Breast epithelium (tissue), 4 donors: ENCODE measurements around the gene CUBN. TPM values are rescaled to one million over a fixed set of nuclear protein-coding genes. Genes with fewer than 3 reads are reported as not detected.
"Not testable (repeated sequence)": the region's sequence is repeated elsewhere in the genome, so short reads cannot be mapped to it uniquely, and the experiment has no call there.

ENCODE experiments used
- DNase-seq, 2 donors: peaks; one replicate each; pipeline ENCODE4 v3.0.0-alpha.2; 2019; ENCODE audit warnings: low spot score in 2 of 2
- H3K27ac ChIP-seq, 2 donors: fragments of 200-600 bp; sonication (generic) in 1 of 2; one replicate each; pipeline ENCODE4 v1.5.1; 2016 to 2019; ENCODE audit warnings: mild to moderate bottlenecking in 1 of 2
- H3K27me3 ChIP-seq, 2 donors: fragments of 200-600 bp; sonication (generic) in 1 of 2; one replicate each; pipeline versions ENCODE4 v1.5.1 to v1.6.0; 2017 to 2019; ENCODE audit warnings: control low read depth in 1 of 2, mild to moderate bottlenecking in 1 of 2
- H3K36me3 ChIP-seq: fragments of 200-600 bp; one replicate; pipeline ENCODE4 v1.5.1; 2019
- H3K4me1 ChIP-seq, 2 donors: fragments of 200-600 bp; sonication (generic); one replicate each; pipeline ENCODE4 v1.5.1; 2016 to 2019; ENCODE audit warnings: control low read depth in 1 of 2
- H3K4me3 ChIP-seq, 3 donors: fragments of 200-600 bp; sonication (generic); 1 replicate in 2 of 3; 2 replicates in 1 of 3; pipeline ENCODE4 v1.5.1; 2016 to 2019; ENCODE audit warnings: mild to moderate bottlenecking in 3 of 3, moderate library complexity in 2 of 3
- H3K9me3 ChIP-seq, 2 donors: fragments of 200-600 bp; sonication (generic) in 1 of 2; one replicate each; pipeline ENCODE4 v1.5.1; 2016 to 2019; ENCODE audit warnings: control low read depth in 1 of 2
- CTCF ChIP-seq, 3 donors: fragments of 450-650 bp; IDR thresholded peaks; one replicate each; pipeline ENCODE4 v1.5.1; 2016 to 2017; ENCODE audit warnings: antibody characterized with exemption in 3 of 3, mild to moderate bottlenecking in 3 of 3, moderate library complexity in 3 of 3
- POLR2A ChIP-seq: fragments of 450-650 bp; IDR thresholded peaks from one replicate; pipeline ENCODE4 v1.6.1; 2016; ENCODE audit warnings: antibody characterized with exemption, mild to moderate bottlenecking, moderate library complexity
- POLR2AphosphoS5 ChIP-seq, 3 donors: sonication (generic); formaldehyde crosslinking; IDR thresholded peaks; one replicate each; pipeline ENCODE4 v1.6.1; 2017; ENCODE audit warnings: antibody characterized with exemption in 3 of 3
- intact Hi-C: fragments of 100-400 bp; cut with DNase I; formaldehyde crosslinking; loops from one replicate; pipeline ENCODE4 v1.15.1; 2023; ENCODE audit warnings: low total_unique reads
- total RNA-seq, 3 donors: library from RNA; depleted of rRNA; stranded (reverse); fragments of >200 nt; gene quantifications; one replicate each; pipeline ENCODE4 v1.1.0, GENCODE V29; 2016

The CUBN gene
- total RNA-seq, 3 donors from 2014 or later, result 1.6 to 5.7 (median 5.0) TPM

GRCh38 chr10:17022466-17022825, 107.2 kb downstream of the CUBN start:
- no peak overlapping the region for H3K4me3 ChIP-seq
- H3K9me3 ChIP-seq, result no peaks in the 10 kb centered on the region
- H3K27me3 ChIP-seq, result no peaks in the 10 kb centered on the region
- no peaks in the 10 kb centered on the region for H3K36me3 ChIP-seq
- no peaks in the 10 kb centered on the region for H3K4me1 ChIP-seq
- TF ChIP-seq POLR2A, result no peak
- TF ChIP-seq CTCF (IDR thresholded peaks at IDR 0.05), result no peak
- TF ChIP-seq POLR2AphosphoS5 (IDR thresholded peaks at IDR 0.05), result no peak
- intact Hi-C loops, result no loop called here
- peak overlapping the region in 1 of 2 donors; percentile 59 for H3K27ac ChIP-seq
- DNase-seq, result no peak

GRCh38 chr10:17021656-17022465, 107.8 kb downstream of the CUBN start:
- intact Hi-C loops, result no loop called here
- TF ChIP-seq CTCF (IDR thresholded peaks at IDR 0.05) (no peak), POLR2AphosphoS5 (IDR thresholded peaks at IDR 0.05) (no peak), POLR2A (no peak)
- DNase-seq, result no peak
- Histone ChIP-seq H3K36me3 (no peaks in the 10 kb centered on the region), H3K27ac (no peak overlapping the region), H3K27me3 (no peaks in the 10 kb centered on the region), H3K4me1 (no peaks in the 10 kb centered on the region), H3K9me3 (no peaks in the 10 kb centered on the region), H3K4me3 (no peak overlapping the region)

GRCh38 chr10:17019696-17020095, 109.9 kb downstream of the CUBN start:
- Histone ChIP-seq H3K27me3 (no peaks in the 10 kb centered on the region), H3K4me1 (no peaks in the 10 kb centered on the region), H3K9me3 (no peaks in the 10 kb centered on the region), H3K4me3 (no peak overlapping the region), H3K36me3 (no peaks in the 10 kb centered on the region), H3K27ac (no peak overlapping the region)
- intact Hi-C loops, result no loop called here
- DNase-seq, result no peak
- TF ChIP-seq CTCF (IDR thresholded peaks at IDR 0.05) (no peak), POLR2AphosphoS5 (IDR thresholded peaks at IDR 0.05) (no peak)

GRCh38 chr10:17013131-17013983, 116.3 kb downstream of the CUBN start:
- DNase-seq, H3K9me3 ChIP-seq, H3K36me3 ChIP-seq, H3K4me3 ChIP-seq, H3K4me1 ChIP-seq, H3K27ac ChIP-seq, intact Hi-C loops, H3K27me3 ChIP-seq: not testable (repeated sequence)

- intact Hi-C loops, H3K27me3 ChIP-seq, H3K36me3 ChIP-seq, H3K4me1 ChIP-seq, DNase-seq, H3K4me3 ChIP-seq, H3K9me3 ChIP-seq, H3K27ac ChIP-seq: not testable (repeated sequence)
These were observed 116.9 kb downstream of the CUBN start for GRCh38 chr10:17012731-17013130.
